IPS-18c (cell line): ENCODE results near the gene UHMK1.

ENCODE experiments used
- H3K4me3 ChIP-seq: 2 replicates; pipeline ENCODE4 v1.7.0; 2013; ENCODE audit warnings: low read depth, mild to moderate bottlenecking, low read length, moderate library complexity; ENCODE audit not compliant: insufficient read depth
- H3K9me3 ChIP-seq: one replicate; pipeline ENCODE4 v1.6.1; 2013; ENCODE audit warnings: mild to moderate bottlenecking, low read length, moderate library complexity; ENCODE audit not compliant: control insufficient read depth, insufficient read depth

UHMK1 gene

DNA sequence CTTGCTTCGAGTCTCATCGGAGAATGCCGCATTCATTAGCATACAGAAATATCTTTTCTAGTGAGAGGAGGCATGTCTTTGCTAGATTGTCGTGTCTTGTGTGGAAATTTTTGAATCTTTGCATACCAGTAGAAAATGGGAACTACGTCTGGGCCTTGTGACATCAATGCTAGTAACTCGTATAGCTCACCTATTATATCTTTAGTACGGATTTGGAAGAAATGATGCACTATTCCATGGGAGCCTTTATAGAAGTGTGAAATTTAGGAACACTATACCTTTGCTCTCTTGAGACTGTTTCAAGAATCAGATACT is 835 bp downstream of the UHMK1 start:
- H3K9me3 ChIP-seq = peaks cover 7% of the 10 kb centered on the region
- peak overlapping the region; percentile 87 for H3K4me3 ChIP-seq

GRCh38 chr1:162500805-162501204 is 3.2 kb downstream of the UHMK1 start:
- Histone ChIP-seq H3K9me3 (peaks cover 7% of the 10 kb centered on the region), H3K4me3 (no peak overlapping the region)

DNA sequence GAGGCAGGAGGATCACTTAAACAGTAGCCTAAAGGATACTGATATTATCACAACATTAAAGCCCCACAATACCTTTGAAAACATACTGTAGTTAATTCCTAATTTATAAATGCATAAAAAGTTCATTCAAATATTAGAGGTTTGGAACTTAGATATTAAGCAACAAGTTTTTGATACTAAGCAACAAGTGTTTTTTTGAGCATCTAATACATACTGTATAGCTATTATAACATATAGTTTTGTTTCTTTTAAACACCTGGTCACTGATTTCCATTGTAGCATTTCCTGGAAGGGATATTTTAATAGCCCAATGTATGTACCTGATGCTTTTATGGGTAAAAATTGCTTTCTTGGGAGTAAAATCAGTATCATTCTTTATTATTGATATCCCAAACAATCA is 4.5 kb downstream of the UHMK1 start:
- Histone ChIP-seq H3K4me3 (no peak overlapping the region), H3K9me3 (peaks cover 6% of the 10 kb centered on the region)

DNA sequence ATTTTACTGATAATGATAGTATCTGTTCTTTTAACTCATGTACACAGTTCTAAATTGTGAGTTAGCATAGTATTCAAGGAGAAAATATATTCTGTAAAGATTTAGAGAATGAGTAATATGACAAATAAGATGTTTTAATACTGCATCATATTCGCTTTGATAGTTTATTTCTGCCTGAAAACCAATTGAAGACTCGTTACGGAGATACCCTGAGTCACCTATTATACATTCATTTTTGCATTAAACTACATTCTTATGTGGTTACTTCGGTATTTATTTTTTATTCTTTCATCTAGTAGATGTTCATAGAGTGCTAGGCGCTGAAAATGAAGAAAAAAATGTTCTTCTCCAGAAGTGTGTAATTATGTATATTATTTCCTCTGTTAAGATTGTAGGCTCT is 5.3 kb downstream of the UHMK1 start:
- Histone ChIP-seq H3K4me3 (no peak overlapping the region), H3K9me3 (peaks cover 4% of the 10 kb centered on the region)

DNA sequence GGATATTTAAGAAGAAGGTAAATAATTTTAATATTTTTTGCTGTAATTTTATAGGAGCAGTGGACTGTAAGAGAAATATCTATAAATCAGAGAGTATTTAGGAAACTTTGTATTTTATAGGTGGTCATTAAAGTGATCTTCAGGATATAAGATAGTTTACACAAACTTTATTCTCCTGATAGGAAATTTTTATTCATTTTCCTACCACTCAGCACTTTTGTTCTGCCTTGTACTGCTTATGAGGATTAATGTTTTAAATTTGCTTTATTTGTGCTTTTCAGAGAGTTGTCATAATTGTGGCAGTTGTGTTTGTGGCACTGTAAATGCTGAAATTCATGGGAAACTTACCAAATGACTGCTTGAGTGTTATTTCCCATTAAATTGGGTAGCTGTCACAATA is 29.7 kb downstream of the UHMK1 start:
- H3K9me3 ChIP-seq = no peaks in the 10 kb centered on the region
- no peak overlapping the region for H3K4me3 ChIP-seq

GRCh38 chr1:162530307-162530987 is 32.8 kb downstream of the UHMK1 start:
- Histone ChIP-seq H3K9me3 (no peaks in the 10 kb centered on the region), H3K4me3 (no peak overlapping the region)

GRCh38 chr1:162530988-162531319 is 33.3 kb downstream of the UHMK1 start:
- Histone ChIP-seq H3K4me3 (no peak overlapping the region), H3K9me3 (no peaks in the 10 kb centered on the region)

DNA sequence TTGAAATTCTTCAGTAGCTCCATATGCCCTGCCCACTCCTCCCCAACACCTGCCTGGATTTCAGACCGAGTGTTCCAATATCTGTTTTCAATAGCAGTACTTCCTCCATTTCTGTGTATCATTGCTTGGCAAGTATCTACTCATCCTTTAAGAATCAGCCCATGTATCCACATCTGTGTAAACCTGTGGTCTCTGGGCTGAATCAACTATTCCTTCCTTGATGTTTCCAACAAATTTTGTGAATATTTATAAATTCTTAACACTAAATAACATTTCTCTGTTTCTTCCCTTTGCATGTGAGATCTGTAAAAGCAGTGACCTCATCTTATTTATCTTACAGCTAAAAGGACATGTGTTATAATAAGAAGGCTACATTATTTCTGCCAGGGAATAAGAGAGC is 37.9 kb downstream of the UHMK1 start:
- no peaks in the 10 kb centered on the region for H3K9me3 ChIP-seq
- H3K4me3 ChIP-seq = no peak overlapping the region

- Histone ChIP-seq H3K9me3 (no peaks in the 10 kb centered on the region), H3K4me3 (no peak overlapping the region)
Observed at GRCh38 chr1:162536511-162536910, 38.9 kb downstream of the UHMK1 start.

- H3K9me3 ChIP-seq = no peaks in the 10 kb centered on the region
- no peak overlapping the region for H3K4me3 ChIP-seq
Observed at GRCh38 chr1:162537216-162537615, 39.6 kb downstream of the UHMK1 start.

DNA sequence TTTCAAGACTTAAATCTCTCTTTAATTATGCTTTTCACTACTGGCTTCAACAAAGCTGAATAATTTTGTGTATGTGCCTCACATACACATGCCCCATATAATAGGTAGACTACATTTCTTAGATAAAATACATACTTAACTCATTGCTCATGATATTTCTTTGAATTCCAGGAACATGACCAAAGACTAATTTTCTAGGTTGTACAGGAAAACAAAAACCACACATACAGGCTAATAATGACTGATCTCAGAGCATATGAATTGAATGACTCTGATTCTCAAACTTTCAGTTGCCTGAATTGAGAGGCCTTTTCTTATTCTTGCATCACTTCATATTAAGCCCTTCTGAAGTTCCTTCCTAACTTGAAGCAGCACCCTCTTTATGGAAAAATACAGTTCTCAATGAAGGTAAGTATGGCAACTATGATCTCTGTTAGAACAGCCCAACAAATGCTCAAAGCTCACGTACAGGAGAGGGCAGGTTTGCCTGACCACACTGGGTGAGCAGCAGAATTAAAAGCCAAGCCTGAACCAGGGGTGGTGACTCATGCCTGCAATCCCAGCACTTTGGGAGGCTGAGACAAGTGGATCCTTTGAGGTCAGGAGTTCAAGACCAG is 41.3 kb downstream of the UHMK1 start:
- Histone ChIP-seq H3K9me3 (no peaks in the 10 kb centered on the region), H3K4me3 (no peak overlapping the region)

DNA sequence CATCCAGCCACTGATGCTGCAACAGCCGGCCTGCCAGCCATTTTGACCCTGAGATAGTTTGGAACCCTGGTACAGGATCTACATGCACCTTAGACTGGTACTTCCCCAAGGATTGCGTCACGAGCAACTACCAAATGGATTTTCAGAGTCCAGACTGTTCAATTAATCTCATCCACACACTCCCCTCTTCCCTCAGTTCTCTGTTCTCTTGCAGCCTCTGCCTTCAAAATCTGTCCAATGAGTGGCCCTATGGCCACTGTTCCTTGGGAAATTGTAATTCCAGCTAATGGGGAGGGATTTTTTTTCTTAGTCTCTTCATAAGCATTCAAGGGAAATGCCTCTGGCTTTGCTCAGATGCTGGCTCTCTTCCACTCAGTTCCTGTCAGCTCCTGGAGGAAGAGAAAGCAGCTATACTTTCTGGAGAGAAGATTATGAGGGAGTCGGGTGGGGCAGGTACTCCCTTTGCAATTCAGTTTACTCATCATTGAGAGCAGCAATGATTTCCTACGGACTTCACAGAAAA is 44.1 kb downstream of the UHMK1 start:
- Histone ChIP-seq H3K4me3 (no peak overlapping the region), H3K9me3 (peaks cover 2% of the 10 kb centered on the region)

- H3K9me3 ChIP-seq = peaks cover 2% of the 10 kb centered on the region
- no peak overlapping the region for H3K4me3 ChIP-seq
Observed at GRCh38 chr1:162543228-162543627, 45.6 kb downstream of the UHMK1 start.

GRCh38 chr1:162548170-162548569 is 50.6 kb downstream of the UHMK1 start:
- Histone ChIP-seq H3K9me3 (peaks cover 2% of the 10 kb centered on the region), H3K4me3 (no peak overlapping the region)

DNA sequence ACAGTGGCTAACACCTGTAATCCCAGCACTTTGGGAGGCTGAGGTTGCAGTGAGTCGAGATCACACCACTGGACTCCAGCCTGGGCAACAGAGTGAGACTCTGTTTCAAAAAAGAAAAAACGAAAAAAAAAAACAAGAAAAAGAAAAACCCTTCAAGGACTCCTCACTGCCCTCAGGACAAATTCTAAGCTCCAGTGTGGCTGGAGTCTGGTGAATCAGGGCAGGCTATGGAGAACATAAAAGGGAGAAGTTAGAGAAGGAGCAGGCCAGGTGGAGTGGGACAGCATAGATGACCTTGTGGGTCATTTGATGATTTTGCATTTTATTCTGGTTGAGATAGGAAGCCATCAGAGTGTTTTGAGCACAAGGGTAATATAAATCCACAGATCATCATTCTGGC is 51.4 kb downstream of the UHMK1 start:
- H3K4me3 ChIP-seq = no peak overlapping the region

DNA sequence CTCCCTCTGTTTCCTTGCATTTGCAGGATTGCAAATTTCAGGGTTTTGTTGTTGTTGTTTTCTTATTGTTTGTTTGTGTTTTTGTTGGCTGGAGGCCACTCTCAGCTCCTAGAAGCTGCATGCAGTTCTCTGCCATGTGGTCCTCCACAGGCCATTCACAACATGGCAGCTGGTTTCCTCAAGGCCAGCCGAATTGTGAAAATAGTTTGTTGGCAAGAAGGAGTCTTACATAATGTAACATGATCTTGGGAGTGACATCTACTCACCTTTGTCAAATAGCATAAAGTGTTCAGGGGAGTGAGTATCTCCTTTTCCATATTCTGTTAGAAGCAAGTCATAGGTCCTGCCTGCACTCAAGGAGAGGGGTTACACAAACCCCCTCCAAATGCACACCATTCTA is 53.3 kb downstream of the UHMK1 start:
- Histone ChIP-seq H3K9me3 (no peaks in the 10 kb centered on the region), H3K4me3 (no peak overlapping the region)

More for the DNA sequence above, 51.4 kb downstream of the UHMK1 start:
- H3K9me3 ChIP-seq = peaks cover 2% of the 10 kb centered on the region

GRCh38 chr1:162551969-162552683 is 54.5 kb downstream of the UHMK1 start:
- H3K4me3 ChIP-seq = no peak overlapping the region

DNA sequence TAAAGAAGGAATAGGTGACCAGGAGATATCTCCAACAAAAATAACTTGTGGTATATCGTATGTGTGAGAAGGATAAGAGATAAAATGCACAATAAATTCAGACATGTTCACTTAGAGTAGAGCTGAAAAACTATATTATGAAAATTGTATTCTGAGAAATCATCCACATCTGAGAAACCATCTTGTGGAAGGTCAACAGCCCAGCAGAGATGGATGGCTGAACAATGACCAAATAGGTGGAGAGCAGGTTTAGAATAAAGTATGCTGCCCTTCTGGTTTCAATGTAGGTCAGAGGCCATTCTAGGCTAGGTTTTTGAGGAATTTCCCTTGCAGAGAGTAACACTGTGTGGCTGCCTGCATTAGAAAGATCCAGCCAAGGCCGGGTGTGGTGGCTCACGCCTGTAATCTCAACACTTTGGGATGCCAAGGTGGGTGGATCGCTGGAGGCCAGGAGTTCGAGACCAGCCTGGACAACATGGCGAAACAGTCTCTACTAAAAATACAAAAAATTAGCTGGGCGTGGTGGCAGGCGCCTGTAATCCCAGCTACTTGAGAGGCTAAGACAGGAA is 55.1 kb downstream of the UHMK1 start:
- Histone ChIP-seq H3K4me3 (no peak overlapping the region), H3K9me3 (peaks cover 2% of the 10 kb centered on the region)

More at GRCh38 chr1:162551969-162552683, 54.5 kb downstream of the UHMK1 start:
- H3K9me3 ChIP-seq = peaks cover 2% of the 10 kb centered on the region
